IMR-90 (cell line): ENCODE results near the gene OR8G5. TPM values are rescaled to one million over a fixed set of nuclear protein-coding genes. Genes with fewer than 3 reads are reported as not detected.

Experiments used
- ATAC-seq: fragments of 200-7000 bp; cut with Tn5 transposase; 2 replicates; pipeline ENCODE4 v1.9.1; 2020; ENCODE audit warnings: low read depth, mild to moderate bottlenecking, moderate library complexity
- BruUV-seq: library from RNA; stranded (reverse); fragments of 400-500 nt; replicated peaks from 2 replicates; lab custom pipeline; 2021; lab: Mats Ljungman, UMichigan
- CTCF ChIA-PET: fragments of 300-600 bp; formaldehyde crosslinking; extraction: SDS; loops from one replicate; lab custom pipeline; 2021; ENCODE audit warnings: antibody characterized with exemption; lab: Yijun Ruan, JAX
- POLR2A ChIA-PET: fragments of 300-600 bp; sonication (Branson Sonifier 250); formaldehyde crosslinking; loops from one replicate; lab custom pipeline; 2022; ENCODE audit warnings: antibody characterized with exemption; ENCODE audit not compliant: unreplicated experiment; lab: Charles Lee
- DNase-seq: peaks from one replicate; pipeline ENCODE4 v3.0.0; 2013
- H2AFZ ChIP-seq: replicated peaks from 2 replicates; pipeline ENCODE3; 2013; ENCODE audit warnings: low read length, mild to moderate bottlenecking; ENCODE audit not compliant: poor library complexity
- H2AK5ac ChIP-seq: 2 replicates; pipeline ENCODE4 v1.6.1; 2013; ENCODE audit warnings: low read depth, low read length, inconsistent platforms
- H2AK9ac ChIP-seq: replicated peaks from 2 replicates; pipeline ENCODE3; 2013; ENCODE audit warnings: mild to moderate bottlenecking, low read depth, low read length, moderate library complexity; ENCODE audit not compliant: poor library complexity
- H2BK120ac ChIP-seq: 2 replicates; pipeline ENCODE4 v1.6.1; 2013; ENCODE audit warnings: low read depth, low read length, inconsistent platforms
- H2BK15ac ChIP-seq: 3 replicates; pipeline ENCODE4 v1.6.1; 2013; ENCODE audit warnings: low read depth, low read length, inconsistent platforms
- H2BK20ac ChIP-seq: 2 replicates; pipeline ENCODE4 v1.6.1; 2013; ENCODE audit warnings: low read depth, mild to moderate bottlenecking, inconsistent platforms, low read length, moderate library complexity
- H2BK5ac ChIP-seq: 2 replicates; pipeline ENCODE4 v1.6.1; 2013; ENCODE audit warnings: mild to moderate bottlenecking, low read depth, low read length, inconsistent platforms; ENCODE audit not compliant: poor library complexity, severe bottlenecking
- H3K14ac ChIP-seq: replicated peaks from 2 replicates; pipeline ENCODE4 v1.6.1; 2013; ENCODE audit warnings: low read depth, low read length, inconsistent platforms
- H3K18ac ChIP-seq: 2 replicates; pipeline ENCODE4 v1.6.1; 2013; ENCODE audit warnings: low read depth, low read length, control low read depth
- H3K23ac ChIP-seq: 2 replicates; pipeline ENCODE4 v1.6.1; 2013; ENCODE audit warnings: low read depth, low read length, inconsistent platforms
- H3K27ac ChIP-seq: 2 replicates; pipeline ENCODE4 v1.5.1; 2013; ENCODE audit warnings: mild to moderate bottlenecking, control low read depth, low read length; ENCODE audit not compliant: insufficient read depth
- H3K27me3 ChIP-seq: 2 replicates; pipeline ENCODE4 v1.6.1; 2013; ENCODE audit warnings: low read length; ENCODE audit not compliant: control insufficient read depth, insufficient read depth
- H3K36me3 ChIP-seq: 2 replicates; pipeline ENCODE4 v1.6.1; 2013; ENCODE audit warnings: low read length, mixed read lengths; ENCODE audit not compliant: control insufficient read depth, insufficient read depth
- H3K4ac ChIP-seq: 2 replicates; pipeline ENCODE4 v1.6.1; 2013; ENCODE audit warnings: low read depth, low read length, inconsistent platforms
- H3K4me1 ChIP-seq: 2 replicates; pipeline ENCODE4 v1.6.1; 2013; ENCODE audit warnings: low read length, mixed read lengths; ENCODE audit not compliant: control insufficient read depth, insufficient read depth
- H3K4me2 ChIP-seq: 2 replicates; pipeline ENCODE4 v1.6.1; 2013; ENCODE audit warnings: low read depth, mild to moderate bottlenecking, control low read depth, low read length, moderate library complexity
- H3K4me3 ChIP-seq: 2 replicates; pipeline ENCODE4 v1.5.1; 2013; ENCODE audit warnings: low read depth, mild to moderate bottlenecking, control low read depth, low read length, moderate library complexity; ENCODE audit not compliant: insufficient read depth
- H3K56ac ChIP-seq: 2 replicates; pipeline ENCODE4 v1.6.1; 2013; ENCODE audit warnings: low read length, inconsistent platforms; ENCODE audit not compliant: insufficient read depth; ENCODE audit errors: extremely low read depth
- H3K79me1 ChIP-seq, 2 experiments: 2 replicates each; pipeline ENCODE4 v1.6.1; 2013; ENCODE audit warnings: low read length in 2 of 2, inconsistent platforms in 1 of 2, low read depth in 1 of 2
- H3K9ac ChIP-seq: 2 replicates; pipeline ENCODE4 v1.6.1; 2013; ENCODE audit warnings: low read depth, low read length, control low read depth
- H3K9me1 ChIP-seq: 2 replicates; pipeline ENCODE4 v1.6.1; 2013; ENCODE audit warnings: low read length, inconsistent platforms; ENCODE audit not compliant: insufficient read depth
- H3K9me3 ChIP-seq: 2 replicates; pipeline ENCODE4 v1.6.1; 2013; ENCODE audit warnings: low read length; ENCODE audit not compliant: control insufficient read depth, insufficient read depth
- H4K20me1 ChIP-seq: 2 replicates; pipeline ENCODE4 v1.6.1; 2013; ENCODE audit warnings: low read length, inconsistent platforms; ENCODE audit not compliant: insufficient read depth
- H4K5ac ChIP-seq: 2 replicates; pipeline ENCODE4 v1.6.1; 2013; ENCODE audit warnings: mild to moderate bottlenecking, low read depth, low read length, control low read depth
- H4K8ac ChIP-seq, 2 experiments: 2 replicates each; pipeline ENCODE4 v1.6.1; 2013; ENCODE audit warnings: low read depth in 2 of 2, low read length in 2 of 2, control low read depth in 1 of 2, inconsistent platforms in 1 of 2
- H4K91ac ChIP-seq: 2 replicates; pipeline ENCODE4 v1.6.1; 2013; ENCODE audit warnings: low read depth, low read length, inconsistent platforms; ENCODE audit not compliant: insufficient read depth
- BHLHE40 ChIP-seq: fragments of 150-350 bp; IDR thresholded peaks from 2 replicates; pipeline ENCODE4 v1.6.1; 2016; ENCODE audit warnings: mild to moderate bottlenecking, low read depth, low read length
- CEBPB ChIP-seq: IDR thresholded peaks from 2 replicates; pipeline ENCODE4 v1.6.1; 2012; ENCODE audit warnings: low read depth, low read length, improper control_type of control experiment
- CHD1 ChIP-seq: IDR thresholded peaks from 2 replicates; pipeline ENCODE4 v1.6.1; 2012; ENCODE audit warnings: low read depth, low read length, improper control_type of control experiment
- MAFK ChIP-seq: IDR thresholded peaks from 2 replicates; pipeline ENCODE4 v1.6.1; 2012; ENCODE audit warnings: low read depth, low read length, improper control_type of control experiment
- MAZ ChIP-seq: IDR thresholded peaks from 2 replicates; pipeline ENCODE4 v1.6.1; 2012; ENCODE audit warnings: low read depth, mild to moderate bottlenecking, low read length, improper control_type of control experiment, moderate library complexity, borderline replicate concordance
- NFE2L2 ChIP-seq: fragments of 150-350 bp; IDR thresholded peaks from 2 replicates; pipeline ENCODE4 v1.6.1; 2016; ENCODE audit warnings: low read depth, mild to moderate bottlenecking, low read length
- POLR2A ChIP-seq: IDR thresholded peaks from 2 replicates; pipeline ENCODE4 v1.6.1; 2012; ENCODE audit warnings: mild to moderate bottlenecking, low read depth, low read length
- RAD21 ChIP-seq: IDR thresholded peaks from 2 replicates; pipeline ENCODE4 v1.6.1; 2012; ENCODE audit warnings: low read length, improper control_type of control experiment
- RCOR1 ChIP-seq: IDR thresholded peaks from 2 replicates; pipeline ENCODE4 v1.6.1; 2012; ENCODE audit warnings: mild to moderate bottlenecking, low read length, improper control_type of control experiment; ENCODE audit not compliant: insufficient replicate concordance
- SMC3 ChIP-seq: fragments of 150-350 bp; IDR thresholded peaks from 2 replicates; pipeline ENCODE4 v1.6.1; 2016; ENCODE audit warnings: low read depth, mild to moderate bottlenecking, antibody characterized with exemption, low read length, moderate library complexity
- USF2 ChIP-seq: fragments of 150-350 bp; IDR thresholded peaks from 2 replicates; pipeline ENCODE4 v1.6.1; 2017; ENCODE audit warnings: mild to moderate bottlenecking, antibody characterized with exemption, low read length, low read depth
- WGBS, 2 experiments: methylation state at CpG; one replicate each; pipeline versions ENCODE4 v1.1.5 to v1.1.7; 2013; ENCODE audit warnings: missing lambda C conversion rate in 2 of 2; ENCODE audit not compliant: insufficient read length in 1 of 2; ENCODE audit errors: extremely low coverage in 2 of 2; 5-methylcytosine and 5-hydroxymethylcytosine counted together
- dilution Hi-C: fragments of 300-500 bp; cut with HindIII; formaldehyde crosslinking; loops from one replicate; pipeline ENCODE4 v1.14.3; 2018; ENCODE audit warnings: low sequenced_read_pairs; ENCODE audit not compliant: unreplicated experiment
- in situ Hi-C: fragments of 300-500 bp; cut with MboI; formaldehyde crosslinking; loops from 3 replicates; pipeline ENCODE4 v1.14.3; 2019; ENCODE audit warnings: low sequenced_read_pairs, inconsistent platforms, mixed read lengths
- intact Hi-C: fragments of 100-400 bp; cut with micrococcal nuclease; formaldehyde crosslinking; loops from 2 replicates; pipeline ENCODE4 v1.10.0; 2022
- polyA plus RNA-seq, 3 experiments: library from polyadenylated mRNA; depleted of rRNA; stranded (reverse); fragments of >200 nt; gene quantifications; 2 replicates each; pipeline ENCODE4 v1.2.3, GENCODE V29; 2012; ENCODE audit warnings: low replicate concordance in 1 of 3
- total RNA-seq: library from RNA; depleted of rRNA; stranded (reverse); fragments of >200 nt; gene quantifications from 2 replicates; pipeline ENCODE4 v1.2.3, GENCODE V29; 2012

OR8G5 gene
- total and polyA plus RNA-seq, 2 of the 4 experiments (the other 2 are of a cell fraction), result not detected

GRCh38 chr11:124277207-124277606, 21.0 kb downstream of the OR8G5 start:
- H2BK20ac ChIP-seq, result peak overlapping the region; percentile 78
- H3K9ac ChIP-seq, result no peak overlapping the region
- TF ChIP-seq RCOR1 (no peak), CEBPB (no peak), SMC3 (no peak), MAFK (no peak), USF2 (no peak), CHD1 (no peak), RAD21 (no peak), MAZ (no peak), POLR2A (no peak), NFE2L2 (no peak), BHLHE40 (no peak)
- H3K18ac ChIP-seq, result no peak overlapping the region; the same call in 1 of the 2 replicates
- whole genome bisulfite sequencing, 2 experiments, result no CpG with 5 or more reads among the region's 3 CpGs
- H3K79me1 ChIP-seq, result no peaks in the 10 kb centered on the region
- peak overlapping the region; percentile 50 for H3K14ac ChIP-seq
- H3K56ac ChIP-seq, result no peak overlapping the region
- no peak overlapping the region for H3K27ac ChIP-seq
- peak overlapping the region; percentile 13; the same call in 1 of the 3 replicates for H2BK15ac ChIP-seq
- BruUV-seq, result no TSS peak
- peak overlapping the region; percentile 49 for H2AFZ ChIP-seq
- peak overlapping the region; percentile 51 for H4K91ac ChIP-seq
- H3K23ac ChIP-seq, result peak overlapping the region; percentile 16; the same call in 1 of the 2 replicates
- H3K4ac ChIP-seq, result peak overlapping the region; percentile 85
- no peaks in the 10 kb centered on the region for H3K27me3 ChIP-seq
- peaks cover 3% of the 10 kb centered on the region for H3K4me1 ChIP-seq
- H2AK5ac ChIP-seq, result peak overlapping the region; percentile 57
- in situ Hi-C loops (no loop called here), dilution Hi-C loops (no loop called here), intact Hi-C loops (no loop called here)
- no peaks in the 10 kb centered on the region for H4K20me1 ChIP-seq
- no peak overlapping the region for H3K4me3 ChIP-seq
- ATAC-seq, result no peak
- no peaks in the 10 kb centered on the region for H3K9me3 ChIP-seq
- no peak overlapping the region for H3K4me2 ChIP-seq
- no peak overlapping the region; the same call in 1 of the 2 replicates for H4K5ac ChIP-seq
- H2BK120ac ChIP-seq, result peak overlapping the region; percentile 76
- H3K9me1 ChIP-seq, result peaks cover 7% of the 10 kb centered on the region; the same call in 1 of the 2 replicates
- peak overlapping the region in 1 of 2 experiments; percentile 50; a peak in 1 of 4 replicates for H4K8ac ChIP-seq
- no peak for DNase-seq
- no peak overlapping the region for H2AK9ac ChIP-seq
- ChIA-PET POLR2A (no interaction called here), CTCF (interaction anchor here (1.3 kb wide), 1 partner anchor 125 kb away, joined by 3 read pairs; no protein-coding TSS in a partner anchor)
- no peaks in the 10 kb centered on the region for H3K36me3 ChIP-seq
- peak overlapping the region; percentile 59 for H2BK5ac ChIP-seq
